ENCODE measurements around the gene PKP2. TPM values are rescaled to one million over a fixed set of nuclear protein-coding genes. Genes with fewer than 3 reads are reported as not detected.

PKP2 gene
- total RNA-seq, 6 experiments from 2014 or later: 17.2 to 54.7 (median 23.8) TPM

- Histone ChIP-seq H3K27me3 (no peaks in the 10 kb centered on the region), H3K36me3 (no peaks in the 10 kb centered on the region), H3K4me3 (no peak overlapping the region), H3K4me1 (no peaks in the 10 kb centered on the region), H3K27ac (no peak overlapping the region), H3K9me3 (no peaks in the 10 kb centered on the region)
- TF ChIP-seq, protein P1, sequence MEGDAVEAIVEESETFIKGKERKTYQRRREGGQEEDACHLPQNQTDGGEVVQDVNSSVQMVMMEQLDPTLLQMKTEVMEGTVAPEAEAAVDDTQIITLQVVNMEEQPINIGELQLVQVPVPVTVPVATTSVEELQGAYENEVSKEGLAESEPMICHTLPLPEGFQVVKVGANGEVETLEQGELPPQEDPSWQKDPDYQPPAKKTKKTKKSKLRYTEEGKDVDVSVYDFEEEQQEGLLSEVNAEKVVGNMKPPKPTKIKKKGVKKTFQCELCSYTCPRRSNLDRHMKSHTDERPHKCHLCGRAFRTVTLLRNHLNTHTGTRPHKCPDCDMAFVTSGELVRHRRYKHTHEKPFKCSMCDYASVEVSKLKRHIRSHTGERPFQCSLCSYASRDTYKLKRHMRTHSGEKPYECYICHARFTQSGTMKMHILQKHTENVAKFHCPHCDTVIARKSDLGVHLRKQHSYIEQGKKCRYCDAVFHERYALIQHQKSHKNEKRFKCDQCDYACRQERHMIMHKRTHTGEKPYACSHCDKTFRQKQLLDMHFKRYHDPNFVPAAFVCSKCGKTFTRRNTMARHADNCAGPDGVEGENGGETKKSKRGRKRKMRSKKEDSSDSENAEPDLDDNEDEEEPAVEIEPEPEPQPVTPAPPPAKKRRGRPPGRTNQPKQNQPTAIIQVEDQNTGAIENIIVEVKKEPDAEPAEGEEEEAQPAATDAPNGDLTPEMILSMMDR (IDR thresholded peaks at IDR 0.05): no peak
- no peak for TF ChIP-seq POLR2A (IDR thresholded peaks at IDR 0.05)
- ATAC-seq (no peak), DNase-seq (no peak)
- intact Hi-C loops (cut with DNase I): no loop called here
- 45% methylated on average over 5 of the region's 5 CpGs for WGBS (ENCODE audit: insufficient coverage, low coverage, low lambda C conversion rate, missing lambda C conversion rate)
These were observed 119.4 kb downstream of the PKP2 start for GRCh38 chr12:32777159-32777558.

GRCh38 chr12:32776258-32776657, 120.3 kb downstream of the PKP2 start:
- Histone ChIP-seq H3K4me3 (no peak overlapping the region), H3K36me3 (no peaks in the 10 kb centered on the region), H3K4me1 (no peaks in the 10 kb centered on the region), H3K27me3 (no peaks in the 10 kb centered on the region), H3K9me3 (no peaks in the 10 kb centered on the region), H3K27ac (no peak overlapping the region)
- ATAC-seq (no peak), DNase-seq (no peak)
- TF ChIP-seq, protein P1 (IDR thresholded peaks at IDR 0.05): no peak
- TF ChIP-seq POLR2A (IDR thresholded peaks at IDR 0.05): no peak
- WGBS (ENCODE audit: insufficient coverage, low coverage, low lambda C conversion rate, missing lambda C conversion rate): 57% methylated on average over 4 of the region's 4 CpGs
- intact Hi-C loops (cut with DNase I): no loop called here

GRCh38 chr12:32773691-32774090, 122.9 kb downstream of the PKP2 start:
- no peaks in the 10 kb centered on the region for H3K36me3 ChIP-seq
- H3K27me3 ChIP-seq: no peaks in the 10 kb centered on the region
- H3K9me3 ChIP-seq: no peaks in the 10 kb centered on the region
- H3K4me1 ChIP-seq: no peaks in the 10 kb centered on the region
- DNase-seq: no peak
- WGBS (ENCODE audit: insufficient coverage, low coverage, low lambda C conversion rate, missing lambda C conversion rate): 42% methylated on average over 6 of the region's 6 CpGs
- no peak overlapping the region for H3K4me3 ChIP-seq
- ATAC-seq: no peak
- H3K27ac ChIP-seq: no peak overlapping the region
- intact Hi-C loops (cut with DNase I): no loop called here
- TF ChIP-seq, protein P1 (IDR thresholded peaks at IDR 0.05): no peak
- TF ChIP-seq POLR2A (IDR thresholded peaks at IDR 0.05): no peak

GRCh38 chr12:32770141-32770540, 126.4 kb downstream of the PKP2 start:
- H3K27me3 ChIP-seq: no peaks in the 10 kb centered on the region
- 14% methylated on average over 1 of the region's 1 CpG for WGBS (ENCODE audit: insufficient coverage, low coverage, low lambda C conversion rate, missing lambda C conversion rate)
- H3K4me3 ChIP-seq: no peak overlapping the region
- H3K9me3 ChIP-seq: no peaks in the 10 kb centered on the region
- no peaks in the 10 kb centered on the region for H3K36me3 ChIP-seq
- no peaks in the 10 kb centered on the region for H3K4me1 ChIP-seq
- no peak for ATAC-seq
- H3K27ac ChIP-seq: no peak overlapping the region
- intact Hi-C loops (cut with DNase I): no loop called here
- DNase-seq: no peak
- TF ChIP-seq, protein P1 (IDR thresholded peaks at IDR 0.05): no peak
- TF ChIP-seq POLR2A (IDR thresholded peaks at IDR 0.05): no peak

GRCh38 chr12:32768518-32768917, 128.1 kb downstream of the PKP2 start:
- DNase-seq: no peak
- WGBS (ENCODE audit: insufficient coverage, low coverage, low lambda C conversion rate, missing lambda C conversion rate): 83% methylated on average over 4 of the region's 4 CpGs
- ATAC-seq: no peak
- Histone ChIP-seq H3K9me3 (no peaks in the 10 kb centered on the region), H3K4me1 (no peaks in the 10 kb centered on the region), H3K36me3 (no peaks in the 10 kb centered on the region), H3K27ac (no peak overlapping the region), H3K27me3 (no peaks in the 10 kb centered on the region), H3K4me3 (no peak overlapping the region)
- TF ChIP-seq, protein P1 (IDR thresholded peaks at IDR 0.05): no peak
- TF ChIP-seq POLR2A (IDR thresholded peaks at IDR 0.05): no peak
- intact Hi-C loops (cut with DNase I): no loop called here
